ENCODE measurements around the gene CLK3.

- TF ChIP-seq CTCF (conservative IDR thresholded peaks at IDR 0.05) (no peak), EZH2 (IDR thresholded peaks at IDR 0.05; ENCODE audit: low read depth) (no peak)
Observed at GRCh38 chr15:74641151-74641550, 25.5 kb downstream of the CLK3 start.
